NCI-H128 (cell line): ENCODE data around the gene GRN.
"Not testable (repeated sequence)": the region's sequence is repeated elsewhere in the genome, so short reads cannot be mapped to it uniquely, and the experiment has no call there.

Source experiments
- DNase-seq: peaks from one replicate; lab custom pipeline; 2025; ENCODE audit not compliant: unreplicated experiment; lab: John Stamatoyannopoulos, UW

GRN gene

DNA sequence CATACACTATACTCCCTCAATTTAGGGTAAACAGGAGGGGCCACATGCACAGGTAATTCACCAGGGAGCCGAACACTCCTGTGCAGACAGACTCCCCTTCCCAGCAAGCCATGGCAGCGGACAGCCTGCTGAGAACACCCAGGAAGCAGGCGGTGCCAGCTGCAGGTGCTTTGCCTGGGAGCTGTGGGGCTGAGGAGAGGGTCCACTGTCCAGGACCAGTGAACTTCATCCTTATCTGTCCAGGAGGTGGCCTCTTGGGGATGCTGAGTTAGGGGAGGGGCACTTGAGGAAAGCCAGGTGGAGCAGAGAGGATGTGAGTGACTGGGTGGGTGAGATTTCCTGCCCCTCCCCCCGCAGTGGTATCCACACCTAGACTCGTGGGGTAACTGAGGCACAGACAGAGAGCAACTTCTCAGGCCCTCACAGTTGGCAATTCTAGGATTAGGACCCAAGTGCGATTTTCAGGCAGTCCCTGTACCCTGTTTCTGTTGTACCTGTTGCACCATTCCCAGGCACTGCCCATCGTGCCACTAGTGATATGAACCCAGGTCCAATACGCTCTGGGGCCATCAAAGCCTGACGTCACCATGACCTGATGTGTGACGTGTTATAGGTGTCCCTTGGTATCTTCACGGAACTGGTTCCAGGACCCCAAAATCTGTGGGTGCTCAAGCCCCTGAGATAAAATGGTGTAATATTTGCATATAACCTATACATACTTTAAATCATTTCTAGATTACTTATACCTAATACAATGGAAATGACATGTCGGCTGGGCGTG lies 1.2 kb downstream of the GRN start:
- no peak for DNase-seq

GRCh38 chr17:44347206-44348055 lies 2.3 kb downstream of the GRN start:
- not testable (repeated sequence) for DNase-seq

DNA sequence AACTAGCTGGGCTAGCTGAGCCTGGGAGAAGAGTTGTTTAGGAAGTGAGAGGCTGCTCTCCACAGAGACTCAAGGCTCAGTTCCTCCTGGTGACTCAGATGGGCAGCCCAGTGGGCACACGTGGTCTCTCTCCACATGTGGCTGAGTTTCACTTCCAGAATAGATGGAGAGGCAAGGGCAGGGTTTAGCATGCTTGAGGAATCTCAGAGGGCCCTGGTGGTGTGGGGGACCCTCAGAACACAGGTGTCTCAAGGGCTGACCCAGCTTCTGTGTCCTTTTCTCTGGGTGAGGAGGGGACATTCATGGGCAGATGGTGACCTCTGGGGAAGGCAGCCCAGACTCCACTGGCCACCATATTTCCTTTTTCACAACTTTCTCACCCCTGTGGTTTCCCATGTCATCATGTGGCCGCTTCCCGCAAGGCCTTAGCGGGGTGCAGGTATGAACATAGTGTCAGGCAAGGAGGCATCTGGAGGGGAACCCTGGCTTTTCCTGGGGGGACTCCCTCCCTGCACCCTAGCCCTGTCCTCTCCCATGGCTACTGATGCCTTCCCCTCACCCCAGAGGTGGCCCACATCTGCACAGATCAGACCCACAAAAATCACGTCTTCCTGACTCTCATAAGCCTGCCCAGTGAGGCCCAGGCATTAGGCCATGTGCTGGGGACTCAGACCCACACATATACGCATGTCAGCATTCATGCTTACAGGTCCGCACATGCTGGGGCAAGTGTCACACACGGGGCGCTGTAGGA lies 3.3 kb downstream of the GRN start:
- no peak for DNase-seq

- no peak for DNase-seq
These were observed 3.9 kb downstream of the GRN start for GRCh38 chr17:44348988-44349364.

DNA sequence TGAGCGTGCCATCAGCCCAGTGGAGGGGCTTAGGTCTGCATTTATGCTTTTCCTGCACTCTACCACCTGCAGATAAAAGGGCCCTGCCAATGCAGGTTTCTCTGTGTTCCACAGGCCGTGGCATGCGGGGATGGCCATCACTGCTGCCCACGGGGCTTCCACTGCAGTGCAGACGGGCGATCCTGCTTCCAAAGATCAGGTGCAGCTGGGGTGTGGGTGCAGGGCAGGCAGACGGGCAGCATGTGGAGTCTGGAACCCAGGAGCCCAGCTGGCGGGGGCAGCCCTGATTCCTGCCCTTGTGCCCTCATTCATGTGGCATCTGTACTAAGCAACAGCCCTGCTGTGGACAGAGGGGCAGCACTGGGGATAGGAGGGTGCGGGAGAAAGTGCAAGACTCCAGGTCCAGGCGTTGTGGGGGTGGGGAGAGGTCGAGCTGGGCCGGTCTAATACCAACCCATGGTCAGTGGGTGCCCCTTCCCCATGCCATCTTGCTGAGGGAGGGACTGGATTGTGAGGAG lies 4.5 kb downstream of the GRN start:
- no peak for DNase-seq

- DNase-seq = no peak
These were observed 5.7 kb downstream of the GRN start for GRCh38 chr17:44350733-44351226.

- no peak for DNase-seq
These were observed 6.4 kb downstream of the GRN start for GRCh38 chr17:44351464-44351863.

DNA sequence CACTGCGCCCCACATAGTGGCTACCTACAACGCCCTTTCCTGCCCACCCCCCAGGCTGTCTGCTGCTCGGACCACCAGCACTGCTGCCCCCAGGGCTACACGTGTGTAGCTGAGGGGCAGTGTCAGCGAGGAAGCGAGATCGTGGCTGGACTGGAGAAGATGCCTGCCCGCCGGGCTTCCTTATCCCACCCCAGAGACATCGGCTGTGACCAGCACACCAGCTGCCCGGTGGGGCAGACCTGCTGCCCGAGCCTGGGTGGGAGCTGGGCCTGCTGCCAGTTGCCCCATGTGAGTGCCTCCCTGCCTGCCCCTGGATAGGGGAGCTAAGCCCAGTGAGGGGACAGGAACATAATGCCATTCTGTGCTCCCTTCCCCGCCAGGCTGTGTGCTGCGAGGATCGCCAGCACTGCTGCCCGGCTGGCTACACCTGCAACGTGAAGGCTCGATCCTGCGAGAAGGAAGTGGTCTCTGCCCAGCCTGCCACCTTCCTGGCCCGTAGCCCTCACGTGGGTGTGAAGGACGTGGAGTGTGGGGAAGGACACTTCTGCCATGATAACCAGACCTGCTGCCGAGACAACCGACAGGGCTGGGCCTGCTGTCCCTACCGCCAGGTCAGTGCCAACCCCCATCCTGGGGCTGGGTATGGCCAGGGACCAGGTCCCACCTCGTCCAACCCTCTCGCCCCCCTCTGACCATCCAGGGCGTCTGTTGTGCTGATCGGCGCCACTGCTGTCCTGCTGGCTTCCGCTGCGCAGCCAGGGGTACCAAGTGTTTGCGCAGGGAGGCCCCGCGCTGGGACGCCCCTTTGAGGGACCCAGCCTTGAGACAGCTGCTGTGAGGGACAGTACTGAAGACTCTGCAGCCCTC lies 7.1 kb downstream of the GRN start:
- DNase-seq = no peak

DNA sequence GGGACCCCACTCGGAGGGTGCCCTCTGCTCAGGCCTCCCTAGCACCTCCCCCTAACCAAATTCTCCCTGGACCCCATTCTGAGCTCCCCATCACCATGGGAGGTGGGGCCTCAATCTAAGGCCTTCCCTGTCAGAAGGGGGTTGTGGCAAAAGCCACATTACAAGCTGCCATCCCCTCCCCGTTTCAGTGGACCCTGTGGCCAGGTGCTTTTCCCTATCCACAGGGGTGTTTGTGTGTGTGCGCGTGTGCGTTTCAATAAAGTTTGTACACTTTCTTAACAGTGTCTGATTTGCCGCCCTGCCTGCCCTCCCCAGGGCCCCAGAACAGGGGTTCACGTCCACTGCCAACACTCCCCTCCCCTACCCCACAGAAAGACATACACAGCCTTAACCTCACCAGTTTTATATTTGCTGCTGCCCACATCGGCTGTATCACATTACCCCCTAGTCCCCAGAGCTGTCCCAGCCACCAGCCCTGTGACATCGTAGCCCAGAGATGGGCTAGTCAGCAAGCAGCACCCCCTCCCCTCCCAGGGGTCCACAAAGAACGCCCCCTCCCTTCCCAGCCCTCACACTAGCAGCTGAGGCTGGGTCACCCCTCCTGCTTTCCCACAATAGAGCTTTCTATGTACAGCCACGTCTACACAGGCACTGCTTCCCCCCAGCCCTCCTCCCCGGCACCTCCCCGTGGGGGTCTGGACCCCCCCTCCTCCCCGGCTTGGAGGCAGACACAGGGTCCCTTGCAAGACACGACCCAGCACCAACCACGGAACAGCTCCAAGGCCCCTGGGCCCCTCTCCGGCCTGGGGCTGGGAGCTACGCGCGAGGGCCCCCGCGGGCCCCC lies 7.9 kb downstream of the GRN start:
- no peak for DNase-seq

- no peak for DNase-seq
These were observed 8.7 kb downstream of the GRN start for GRCh38 chr17:44353672-44354331.

DNA sequence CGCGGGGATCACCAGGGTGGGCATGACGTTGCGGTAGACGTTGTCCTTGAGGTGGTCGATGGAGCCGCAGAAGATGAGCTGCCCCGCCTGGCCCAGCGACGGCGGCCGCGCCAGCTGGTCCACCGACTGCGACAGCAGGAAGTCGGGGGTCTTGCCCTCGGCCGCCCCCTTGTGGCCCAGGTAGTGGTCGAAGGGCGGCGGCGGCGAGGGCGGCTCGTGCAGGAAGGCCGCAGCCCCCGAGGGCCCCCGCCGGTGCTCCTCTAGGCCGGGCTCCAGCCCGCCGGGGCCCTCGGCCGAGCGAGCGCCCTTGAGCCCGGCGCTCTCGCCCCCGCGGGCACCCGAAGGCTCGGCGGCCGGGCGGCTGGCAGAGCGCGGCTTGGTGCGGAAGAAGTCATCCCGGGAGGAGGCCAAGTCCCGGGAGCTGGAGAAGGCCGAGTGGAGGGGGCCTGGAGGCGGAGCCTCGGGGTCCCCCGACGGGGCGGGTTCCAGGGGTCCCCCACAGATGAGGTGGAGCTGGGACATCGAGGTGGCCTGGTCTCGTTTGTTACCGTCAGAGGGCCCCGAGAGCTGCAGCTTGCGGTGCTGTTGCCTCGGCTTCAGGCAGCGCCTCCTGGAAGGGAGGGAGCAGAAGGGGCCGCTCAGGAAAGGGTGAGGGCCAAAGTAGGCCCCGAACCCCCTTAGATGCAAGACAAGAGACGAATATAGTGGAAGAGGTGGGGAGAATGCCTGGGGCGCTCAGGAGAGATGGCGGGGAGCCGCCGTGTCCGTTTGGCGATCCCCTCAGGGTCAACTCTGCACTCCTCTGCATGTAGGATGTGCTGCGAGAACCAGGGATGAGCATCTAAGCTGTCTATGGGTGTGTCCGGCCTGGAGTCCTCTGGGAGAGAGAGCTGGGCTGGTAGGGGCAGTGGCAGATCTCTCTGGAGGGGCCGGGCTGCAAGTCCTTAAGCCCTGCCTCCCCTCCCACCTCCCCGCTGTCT lies 9.8 kb downstream of the GRN start:
- no peak for DNase-seq

DNA sequence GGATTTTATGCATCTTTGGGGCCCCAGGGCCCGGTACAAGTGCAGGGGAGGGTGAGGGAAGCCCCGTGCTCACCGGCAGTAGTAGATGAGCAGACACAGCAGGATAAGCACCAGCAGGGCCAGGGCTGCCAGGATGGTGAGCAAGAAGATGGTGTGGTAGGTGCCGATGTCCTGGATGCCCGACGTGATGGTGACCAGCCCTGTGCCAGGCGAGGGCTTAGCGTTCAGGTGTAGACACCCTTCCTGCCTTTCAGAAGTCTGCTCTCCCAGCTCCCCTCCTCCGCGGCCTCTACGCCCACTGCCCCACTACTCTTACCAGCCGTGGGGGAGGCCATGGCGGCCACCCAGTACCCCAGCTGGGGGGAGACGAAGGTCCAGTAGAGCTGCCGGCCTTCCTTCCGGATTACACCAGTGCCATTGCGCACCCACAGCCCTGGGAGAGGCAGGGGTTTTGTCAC lies 10.6 kb downstream of the GRN start:
- no peak for DNase-seq

GRCh38 chr17:44356241-44356640 lies 11.1 kb downstream of the GRN start:
- no peak for DNase-seq

DNA sequence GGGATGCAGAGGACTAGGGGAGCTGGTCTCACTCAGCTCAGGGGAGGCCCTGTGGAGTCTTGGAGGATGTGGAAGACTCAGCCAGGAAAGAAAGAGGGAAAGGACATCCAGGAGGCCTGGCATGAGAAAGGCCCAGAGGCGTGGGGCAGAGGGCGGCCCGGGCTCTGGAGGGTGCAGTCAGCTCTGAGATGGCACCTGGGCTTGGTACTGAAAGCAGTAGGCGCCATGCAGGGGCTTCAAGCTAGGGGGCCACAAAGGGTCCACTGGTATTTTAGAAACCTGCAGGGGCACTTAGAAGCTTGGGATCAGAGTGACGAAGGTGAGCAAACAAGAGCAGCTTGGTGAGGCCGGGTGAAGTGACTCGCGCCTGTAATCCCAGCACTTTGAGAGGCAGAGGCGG lies 13.0 kb downstream of the GRN start:
- DNase-seq = no peak

DNA sequence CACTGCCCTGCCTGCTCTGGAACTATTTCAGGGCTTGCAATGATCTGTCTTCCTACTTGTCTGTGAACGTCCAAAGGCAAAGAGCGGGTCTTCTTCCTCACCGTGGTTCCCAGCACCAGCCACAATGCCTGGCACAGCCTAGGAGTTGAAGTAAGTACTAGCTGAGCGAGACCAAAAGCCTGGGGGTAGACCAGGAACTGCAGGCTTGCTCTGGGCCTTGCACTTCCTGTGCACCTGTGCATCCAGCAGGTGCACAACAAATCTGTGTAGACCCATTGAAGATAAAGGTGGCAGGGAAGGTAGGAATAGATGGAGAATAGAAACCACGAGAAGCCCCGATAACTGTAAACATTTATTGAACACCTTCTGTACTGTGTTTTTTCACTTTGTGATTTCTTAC lies 13.9 kb downstream of the GRN start:
- DNase-seq = no peak

DNA sequence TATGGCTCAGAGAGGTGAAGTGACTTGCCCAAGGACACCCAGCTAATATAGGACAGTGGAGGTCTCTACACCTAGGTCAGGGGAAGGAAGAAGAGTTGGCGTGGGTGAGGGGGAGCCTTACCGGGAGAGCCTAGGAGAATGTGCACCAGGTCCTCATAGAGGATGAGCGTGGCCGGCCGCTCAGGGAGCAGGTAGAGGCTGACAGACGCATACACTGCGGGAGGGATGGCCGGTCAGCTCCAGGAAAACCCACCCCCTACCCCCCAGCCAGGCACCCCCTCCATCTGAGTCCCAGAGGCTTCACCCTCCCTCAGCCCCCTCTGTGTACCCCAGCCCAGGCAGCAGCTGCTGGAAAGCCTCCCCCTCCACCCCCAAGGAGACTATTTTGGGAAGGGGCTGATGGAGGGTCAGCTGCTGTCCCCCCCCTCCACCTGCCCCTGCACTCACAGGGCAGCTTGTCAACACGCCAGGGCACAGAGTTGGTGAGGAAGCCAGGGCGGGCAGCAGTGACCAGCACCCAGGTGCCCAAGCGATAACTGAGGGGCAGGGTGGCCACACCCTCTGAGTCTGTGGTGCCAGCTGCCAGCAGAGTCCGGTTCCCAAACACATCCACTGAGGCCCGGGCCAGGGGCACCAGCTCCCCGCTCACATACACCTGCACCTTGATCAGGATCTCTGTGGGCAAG lies 14.5 kb downstream of the GRN start:
- DNase-seq = no peak

GRCh38 chr17:44360144-44360533 lies 15.0 kb downstream of the GRN start:
- no peak for DNase-seq
